GM12874 (cell line): Measurements from ENCODE around the gene KRTAP10-5.

Experiments
- CTCF ChIP-seq: IDR thresholded peaks from 2 replicates; pipeline ENCODE4 v1.5.1; 2011; ENCODE audit warnings: low read depth, mild to moderate bottlenecking, control low read depth, low read length, moderate library complexity; ENCODE audit not compliant: insufficient read depth

Gene KRTAP10-5

GRCh38 chr21:44590311-44590721 is 9.9 kb upstream of the KRTAP10-5 start:
- TF ChIP-seq CTCF, result no peak

GRCh38 chr21:44589586-44590305 is 9.3 kb upstream of the KRTAP10-5 start:
- TF ChIP-seq CTCF, result no peak

GRCh38 chr21:44589094-44589493 is 8.7 kb upstream of the KRTAP10-5 start:
- TF ChIP-seq CTCF, result no peak

- no peak for TF ChIP-seq CTCF
These were observed 5.5 kb upstream of the KRTAP10-5 start for GRCh38 chr21:44585892-44586291.

- TF ChIP-seq CTCF, result no peak
These were observed 3.4 kb upstream of the KRTAP10-5 start for GRCh38 chr21:44583800-44584147.

- TF ChIP-seq CTCF, result no peak
These were observed 2.8 kb upstream of the KRTAP10-5 start for GRCh38 chr21:44583089-44583799.

GRCh38 chr21:44582055-44582454 is 1.7 kb upstream of the KRTAP10-5 start:
- TF ChIP-seq CTCF, result no peak
